Esophagus muscularis mucosa (tissue), 4 donors: ENCODE measurements around the gene AIP.

ENCODE experiments used
- EP300 ChIP-seq: sonication (generic); formaldehyde crosslinking; IDR thresholded peaks from one replicate; pipeline ENCODE4 v1.6.1; 2017; ENCODE audit warnings: antibody characterized with exemption
- POLR2A ChIP-seq: fragments of 450-650 bp; IDR thresholded peaks from one replicate; pipeline ENCODE4 v1.6.1; 2017; ENCODE audit warnings: antibody characterized with exemption, moderate library complexity, mild to moderate bottlenecking, low read depth
- TF ChIP-seq, protein P1 (sequence below), 3 experiments: fragments of 200-600 bp in 2 of 3; fragments of 450-650 bp in 1 of 3; sonication (generic) in 2 of 3; IDR thresholded peaks; one replicate each; pipeline ENCODE4 v1.5.1; 2017 to 2019; ENCODE audit warnings: antibody characterized with exemption in 3 of 3, mild to moderate bottlenecking in 2 of 3, moderate library complexity in 1 of 3

DNA sequence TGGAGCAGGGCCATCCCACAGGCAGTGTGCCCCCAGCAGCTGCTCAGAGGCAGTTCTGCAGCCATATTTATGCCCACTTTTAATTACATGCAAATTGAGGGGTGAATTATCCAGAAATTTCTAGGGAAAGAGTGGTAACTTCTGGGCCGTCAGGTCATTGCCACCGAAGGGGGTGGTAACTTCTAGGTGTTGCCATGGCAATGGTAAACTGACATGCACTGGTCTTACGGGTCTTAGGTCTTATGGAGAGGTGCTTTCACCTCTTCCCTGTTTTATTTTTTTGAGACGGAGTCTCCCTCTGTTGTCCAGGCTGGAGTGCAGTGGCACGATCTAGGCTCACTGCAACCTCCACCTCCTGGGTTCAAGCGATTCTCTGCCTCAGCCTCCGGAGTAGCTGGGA, 9.9 kb upstream of the AIP start:
- TF ChIP-seq, protein P1, sequence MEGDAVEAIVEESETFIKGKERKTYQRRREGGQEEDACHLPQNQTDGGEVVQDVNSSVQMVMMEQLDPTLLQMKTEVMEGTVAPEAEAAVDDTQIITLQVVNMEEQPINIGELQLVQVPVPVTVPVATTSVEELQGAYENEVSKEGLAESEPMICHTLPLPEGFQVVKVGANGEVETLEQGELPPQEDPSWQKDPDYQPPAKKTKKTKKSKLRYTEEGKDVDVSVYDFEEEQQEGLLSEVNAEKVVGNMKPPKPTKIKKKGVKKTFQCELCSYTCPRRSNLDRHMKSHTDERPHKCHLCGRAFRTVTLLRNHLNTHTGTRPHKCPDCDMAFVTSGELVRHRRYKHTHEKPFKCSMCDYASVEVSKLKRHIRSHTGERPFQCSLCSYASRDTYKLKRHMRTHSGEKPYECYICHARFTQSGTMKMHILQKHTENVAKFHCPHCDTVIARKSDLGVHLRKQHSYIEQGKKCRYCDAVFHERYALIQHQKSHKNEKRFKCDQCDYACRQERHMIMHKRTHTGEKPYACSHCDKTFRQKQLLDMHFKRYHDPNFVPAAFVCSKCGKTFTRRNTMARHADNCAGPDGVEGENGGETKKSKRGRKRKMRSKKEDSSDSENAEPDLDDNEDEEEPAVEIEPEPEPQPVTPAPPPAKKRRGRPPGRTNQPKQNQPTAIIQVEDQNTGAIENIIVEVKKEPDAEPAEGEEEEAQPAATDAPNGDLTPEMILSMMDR (IDR thresholded peaks at IDR 0.05): no peak
- no peak for TF ChIP-seq POLR2A
- no peak for TF ChIP-seq EP300
